OCI-LY7 (cell line): ENCODE data around the gene CSNK1D. TPM values are rescaled to one million over a fixed set of nuclear protein-coding genes. Genes with fewer than 3 reads are reported as not detected.

ENCODE experiments used
- BruUV-seq: library from RNA; stranded (reverse); fragments of 400-500 nt; replicated peaks from 2 replicates; lab custom pipeline; 2021; lab: Mats Ljungman, UMichigan
- CTCF ChIA-PET: fragments of 300-600 bp; sonication (Branson Sonifier 250); formaldehyde crosslinking; loops from one replicate; lab custom pipeline; 2022; ENCODE audit warnings: antibody characterized with exemption; ENCODE audit not compliant: unreplicated experiment; lab: Charles Lee
- POLR2A ChIA-PET: fragments of 300-600 bp; sonication (Branson Sonifier 250); formaldehyde crosslinking; loops from one replicate; lab custom pipeline; 2022; ENCODE audit warnings: antibody characterized with exemption; lab: Charles Lee
- DNase-seq: peaks from one replicate; pipeline ENCODE4 v3.0.0-alpha.2; 2015; ENCODE audit warnings: low spot score
- H2AFZ ChIP-seq: fragments of 200-600 bp; sonication (generic), shearing (Covaris generic); 2 replicates; pipeline ENCODE4 v1.6.1; 2014; ENCODE audit warnings: mild to moderate bottlenecking, antibody characterized with exemption, low read length, moderate library complexity
- H3K27ac ChIP-seq: fragments of 200-600 bp; sonication (generic); 2 replicates; pipeline ENCODE4 v1.5.1; 2014; ENCODE audit warnings: mixed run types, low read depth, mild to moderate bottlenecking, moderate library complexity, low read length, inconsistent platforms; ENCODE audit not compliant: poor library complexity, severe bottlenecking
- H3K36me3 ChIP-seq: fragments of 200-600 bp; sonication (generic); 2 replicates; pipeline ENCODE4 v1.6.1; 2014; ENCODE audit warnings: mild to moderate bottlenecking, antibody characterized with exemption, low read length, moderate library complexity, mixed read lengths; ENCODE audit not compliant: insufficient read depth
- H3K4me1 ChIP-seq: fragments of 200-600 bp; sonication (generic); 2 replicates; pipeline ENCODE4 v1.5.1; 2014; ENCODE audit warnings: mild to moderate bottlenecking, low read length; ENCODE audit not compliant: insufficient read depth, poor library complexity, severe bottlenecking
- H3K4me2 ChIP-seq: fragments of 200-600 bp; sonication (generic); 2 replicates; pipeline ENCODE4 v1.6.1; 2014; ENCODE audit warnings: mild to moderate bottlenecking, low read length
- H3K4me3 ChIP-seq: fragments of 200-600 bp; sonication (generic); 2 replicates; pipeline ENCODE4 v1.5.1; 2014; ENCODE audit warnings: mild to moderate bottlenecking, low read depth, low read length; ENCODE audit not compliant: poor library complexity, severe bottlenecking
- H3K79me2 ChIP-seq: fragments of 200-600 bp; sonication (generic); 2 replicates; pipeline ENCODE4 v1.6.1; 2016; ENCODE audit warnings: low read depth, mild to moderate bottlenecking, low read length, moderate library complexity, mixed read lengths; ENCODE audit not compliant: insufficient read depth
- H3K9me2 ChIP-seq: fragments of 200-600 bp; sonication (generic); 2 replicates; pipeline ENCODE4 v1.6.1; 2016; ENCODE audit warnings: mild to moderate bottlenecking, low read length, mixed read lengths; ENCODE audit not compliant: insufficient read depth
- H3K9me3 ChIP-seq: fragments of 200-600 bp; sonication (generic); 2 replicates; pipeline ENCODE4 v1.6.1; 2014; ENCODE audit warnings: mild to moderate bottlenecking, mixed run types, low read length, mixed read lengths
- H4K20me1 ChIP-seq: fragments of 200-600 bp; sonication (generic); 2 replicates; pipeline ENCODE4 v1.6.1; 2014; ENCODE audit warnings: mild to moderate bottlenecking, antibody characterized with exemption, low read length, moderate library complexity, mixed read lengths; ENCODE audit not compliant: insufficient read depth
- EZH2phosphoT487 ChIP-seq: fragments of 200-600 bp; sonication (generic); IDR thresholded peaks from 2 replicates; pipeline ENCODE4 v1.6.1; 2018; ENCODE audit warnings: low read depth, borderline replicate concordance, mild to moderate bottlenecking, mixed run types, antibody characterized with exemption, low read length, moderate library complexity, mixed read lengths
- intact Hi-C: fragments of 100-400 bp; cut with micrococcal nuclease; formaldehyde crosslinking; loops from one replicate; pipeline ENCODE4 v1.10.0; 2022; ENCODE audit not compliant: unreplicated experiment
- total RNA-seq, 2 experiments: library from RNA; depleted of rRNA in 1 of 2; stranded (reverse); fragments of >200 nt in 1 of 2; shearing (Covaris generic) in 1 of 2; gene quantifications; 2 replicates each; pipeline ENCODE4 v1.2.3, GENCODE V29; 2014 to 2022
- TF ChIP-seq, protein P1 (sequence below): fragments of 200-600 bp; sonication (generic); conservative IDR thresholded peaks from 2 replicates; pipeline ENCODE4 v1.5.1; 2014; ENCODE audit warnings: mild to moderate bottlenecking, antibody characterized with exemption, low read length, moderate library complexity, mixed read lengths

Gene CSNK1D
- total RNA-seq, 2 experiments from 2014 or later = 53.0 to 181 TPM

DNA sequence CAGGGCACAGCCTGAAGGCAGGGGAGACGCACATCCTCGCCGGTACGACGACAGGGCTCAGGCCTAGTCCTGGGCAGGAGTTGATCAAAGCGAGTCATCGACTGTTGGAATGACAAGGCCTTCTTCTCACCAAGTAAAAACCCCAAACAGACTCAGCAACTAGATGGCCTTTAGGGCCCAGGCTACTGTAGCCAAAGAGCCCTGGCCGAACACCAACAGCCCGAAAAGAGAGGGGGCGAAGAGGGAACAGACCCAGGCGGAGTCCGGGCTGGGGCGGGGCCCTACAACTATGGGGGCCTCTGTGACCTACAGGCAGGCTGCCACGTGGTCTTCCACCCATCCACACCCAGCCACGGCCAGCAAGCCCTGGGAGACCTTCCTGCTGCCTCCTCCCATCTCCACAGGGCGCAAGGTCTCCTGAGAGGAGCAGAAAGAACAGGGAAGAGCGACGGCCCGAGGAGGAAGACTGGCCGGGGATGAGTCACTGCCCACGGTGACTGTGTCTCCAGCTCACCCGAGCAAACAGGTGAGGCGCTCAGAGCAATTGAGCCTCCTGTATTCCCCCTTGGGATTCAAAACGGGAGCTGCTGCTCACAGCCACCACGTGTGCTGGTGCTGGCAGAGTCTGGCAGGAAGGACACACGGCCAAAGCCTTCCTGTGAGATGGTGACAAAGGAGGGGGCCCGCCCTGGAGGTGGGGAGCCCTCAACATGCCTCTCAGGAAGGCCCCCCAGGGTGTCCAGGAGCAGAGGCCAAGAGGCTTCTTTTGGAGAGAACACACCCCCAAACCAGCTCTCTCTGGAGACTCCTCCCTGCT, 26.9 kb downstream of the CSNK1D start:
- TF ChIP-seq, protein P1, sequence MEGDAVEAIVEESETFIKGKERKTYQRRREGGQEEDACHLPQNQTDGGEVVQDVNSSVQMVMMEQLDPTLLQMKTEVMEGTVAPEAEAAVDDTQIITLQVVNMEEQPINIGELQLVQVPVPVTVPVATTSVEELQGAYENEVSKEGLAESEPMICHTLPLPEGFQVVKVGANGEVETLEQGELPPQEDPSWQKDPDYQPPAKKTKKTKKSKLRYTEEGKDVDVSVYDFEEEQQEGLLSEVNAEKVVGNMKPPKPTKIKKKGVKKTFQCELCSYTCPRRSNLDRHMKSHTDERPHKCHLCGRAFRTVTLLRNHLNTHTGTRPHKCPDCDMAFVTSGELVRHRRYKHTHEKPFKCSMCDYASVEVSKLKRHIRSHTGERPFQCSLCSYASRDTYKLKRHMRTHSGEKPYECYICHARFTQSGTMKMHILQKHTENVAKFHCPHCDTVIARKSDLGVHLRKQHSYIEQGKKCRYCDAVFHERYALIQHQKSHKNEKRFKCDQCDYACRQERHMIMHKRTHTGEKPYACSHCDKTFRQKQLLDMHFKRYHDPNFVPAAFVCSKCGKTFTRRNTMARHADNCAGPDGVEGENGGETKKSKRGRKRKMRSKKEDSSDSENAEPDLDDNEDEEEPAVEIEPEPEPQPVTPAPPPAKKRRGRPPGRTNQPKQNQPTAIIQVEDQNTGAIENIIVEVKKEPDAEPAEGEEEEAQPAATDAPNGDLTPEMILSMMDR = no peak
- no peak for TF ChIP-seq EZH2phosphoT487
- Histone ChIP-seq H3K4me2 (no peak overlapping the region), H3K27ac (no peak overlapping the region), H4K20me1 (no peaks in the 10 kb centered on the region), H3K36me3 (peaks cover 92% of the 10 kb centered on the region), H3K4me1 (no peaks in the 10 kb centered on the region), H3K9me2 (no peaks in the 10 kb centered on the region), H3K4me3 (no peak overlapping the region), H3K79me2 (no peaks in the 10 kb centered on the region), H2AFZ (no peak overlapping the region), H3K9me3 (no peaks in the 10 kb centered on the region)
- ChIA-PET POLR2A (no interaction called here), CTCF (no interaction called here)
- DNase-seq = no peak
- no TSS peak for BruUV-seq
- intact Hi-C loops = no loop called here

DNA sequence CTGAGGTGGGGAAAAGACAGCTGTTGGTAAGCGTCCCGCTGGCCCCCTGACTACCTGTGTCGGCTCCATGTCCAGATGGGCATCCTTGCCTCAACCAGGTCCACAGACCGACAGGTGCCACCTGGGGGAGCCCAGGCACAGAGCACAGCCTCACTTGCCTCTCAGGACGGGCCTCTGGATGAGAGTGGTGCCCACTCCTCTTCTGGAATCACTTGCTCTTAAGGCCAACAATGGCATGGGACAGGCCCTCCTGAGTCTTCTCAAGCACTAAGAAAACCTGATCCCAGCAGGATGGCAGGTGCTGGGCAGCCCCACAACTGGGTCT, 27.5 kb downstream of the CSNK1D start:
- Histone ChIP-seq H3K4me3 (no peak overlapping the region), H3K9me2 (no peaks in the 10 kb centered on the region), H3K9me3 (no peaks in the 10 kb centered on the region), H2AFZ (no peak overlapping the region), H3K27ac (no peak overlapping the region), H3K4me2 (no peak overlapping the region), H3K79me2 (no peaks in the 10 kb centered on the region), H3K36me3 (peaks cover 87% of the 10 kb centered on the region), H3K4me1 (no peaks in the 10 kb centered on the region), H4K20me1 (no peaks in the 10 kb centered on the region)
- TF ChIP-seq EZH2phosphoT487 = no peak
- TF ChIP-seq, protein P1 = no peak
- BruUV-seq = no TSS peak
- POLR2A ChIA-PET = no interaction called here
- intact Hi-C loops = no loop called here
- no peak for DNase-seq
- CTCF ChIA-PET = no interaction called here
